A549 (cell line): ENCODE results near the gene C12orf43. TPM values are rescaled to one million over a fixed set of nuclear protein-coding genes. Genes with fewer than 3 reads are reported as not detected.

ENCODE experiments used
- ATOH8 ChIP-seq: fragments of 250-450 bp; sonication (Bioruptor Pico); IDR thresholded peaks from 2 replicates; pipeline ENCODE4 v1.5.0; 2020; ENCODE audit warnings: low read depth, mild to moderate bottlenecking, moderate library complexity
- BCL3 ChIP-seq: fragments of >200 bp; sonication (Bioruptor Twin); formaldehyde crosslinking; IDR thresholded peaks from 3 replicates; pipeline ENCODE4 v1.6.1; 2016
- BHLHE40 ChIP-seq: IDR thresholded peaks from 2 replicates; pipeline ENCODE4 v1.6.1; 2012; ENCODE audit warnings: low read depth, low read length, inconsistent platforms
- CBX2 ChIP-seq: fragments of 200-600 bp; sonication (generic); IDR thresholded peaks from 2 replicates; pipeline ENCODE4 v1.6.1; 2016; ENCODE audit warnings: low read depth, mild to moderate bottlenecking, borderline replicate concordance
- CBX8 ChIP-seq: fragments of 200-600 bp; sonication (generic); IDR thresholded peaks from 2 replicates; pipeline ENCODE4 v1.6.1; 2016
- CEBPB ChIP-seq, 2 experiments: fragments of >200 bp in 1 of 2; sonication (Bioruptor Twin) in 1 of 2; formaldehyde crosslinking in 1 of 2; IDR thresholded peaks; 2 replicates each; pipeline ENCODE4 v1.6.1; 2012 to 2016
- CHD2 ChIP-seq: fragments of 150-350 bp; IDR thresholded peaks from 2 replicates; pipeline ENCODE4 v1.6.1; 2014; ENCODE audit warnings: low read length; ENCODE audit not compliant: partially characterized antibody
- CHD4 ChIP-seq: fragments of 200-600 bp; sonication (generic); IDR thresholded peaks from 2 replicates; pipeline ENCODE4 v1.6.1; 2016; ENCODE audit warnings: antibody characterized with exemption, mild to moderate bottlenecking, borderline replicate concordance
- E2F6 ChIP-seq: IDR thresholded peaks from 2 replicates; pipeline ENCODE4 v1.6.1; 2012; ENCODE audit warnings: low read depth, borderline replicate concordance
- EHMT2 ChIP-seq: fragments of 200-600 bp; sonication (generic); IDR thresholded peaks from 2 replicates; pipeline ENCODE4 v1.6.1; 2016; ENCODE audit warnings: antibody characterized with exemption, low read depth, mild to moderate bottlenecking, moderate library complexity
- EP300 ChIP-seq, 2 experiments: fragments of >200 bp; sonication (Bioruptor Twin); formaldehyde crosslinking; IDR thresholded peaks; 2 replicates in 1 of 2; 3 replicates in 1 of 2; pipeline ENCODE4 v1.6.1; 2016 to 2017
- FOSB ChIP-seq: fragments of 250-450 bp; sonication (Bioruptor Pico); IDR thresholded peaks from 2 replicates; pipeline ENCODE4 v1.5.0; 2020; ENCODE audit warnings: mild to moderate bottlenecking, moderate library complexity
- FOXS1 ChIP-seq: fragments of 250-450 bp; sonication (Bioruptor Pico); IDR thresholded peaks from 2 replicates; pipeline ENCODE4 v1.5.0; 2020; ENCODE audit warnings: mild to moderate bottlenecking, moderate library complexity
- GATA3 ChIP-seq: IDR thresholded peaks from 2 replicates; pipeline ENCODE4 v1.6.1; 2012; ENCODE audit warnings: borderline replicate concordance
- HDAC2 ChIP-seq: fragments of 200-600 bp; sonication (generic); IDR thresholded peaks from 2 replicates; pipeline ENCODE4 v1.6.1; 2016
- HES2 ChIP-seq: fragments of >200 bp; sonication (Bioruptor Twin); formaldehyde crosslinking; IDR thresholded peaks from 2 replicates; pipeline ENCODE4 v1.6.1; 2016
- HEYL ChIP-seq: fragments of 250-450 bp; sonication (Bioruptor Pico); IDR thresholded peaks from 2 replicates; pipeline ENCODE4 v1.8.0; 2021; ENCODE audit warnings: mild to moderate bottlenecking, moderate library complexity
- HMGXB4 ChIP-seq: fragments of 250-450 bp; sonication (Bioruptor Pico); IDR thresholded peaks from 2 replicates; pipeline ENCODE4 v1.5.0; 2021; ENCODE audit warnings: mild to moderate bottlenecking, moderate library complexity, borderline replicate concordance
- JUNB ChIP-seq: fragments of >200 bp; sonication (Bioruptor Twin); formaldehyde crosslinking; IDR thresholded peaks from 2 replicates; pipeline ENCODE4 v1.6.1; 2016
- KDM1A ChIP-seq: fragments of 200-600 bp; sonication (generic); IDR thresholded peaks from 2 replicates; pipeline ENCODE4 v1.6.1; 2016; ENCODE audit warnings: low read depth, mild to moderate bottlenecking
- MAZ ChIP-seq: fragments of 150-350 bp; IDR thresholded peaks from 2 replicates; pipeline ENCODE4 v1.6.1; 2014; ENCODE audit warnings: antibody characterized with exemption, low read depth, low read length, borderline replicate concordance
- MYC ChIP-seq: IDR thresholded peaks from 2 replicates; pipeline ENCODE4 v1.6.1; 2012; ENCODE audit warnings: mild to moderate bottlenecking, inconsistent platforms, low read length, improper control_type of control experiment, borderline replicate concordance
- NFE2L2 ChIP-seq: fragments of 150-350 bp; conservative IDR thresholded peaks from 2 replicates; pipeline ENCODE4 v1.6.1; 2014; ENCODE audit warnings: low read length
- NR3C1 ChIP-seq: fragments of >200 bp; sonication (Bioruptor Twin); formaldehyde crosslinking; IDR thresholded peaks from 3 replicates; pipeline ENCODE4 v1.6.1; 2017
- PBX3 ChIP-seq: IDR thresholded peaks from 2 replicates; pipeline ENCODE4 v1.6.1; 2012
- PHF8 ChIP-seq: fragments of 200-600 bp; sonication (generic); IDR thresholded peaks from 2 replicates; pipeline ENCODE4 v1.6.1; 2016; ENCODE audit warnings: low read depth, mild to moderate bottlenecking, antibody characterized with exemption, moderate library complexity, borderline replicate concordance
- POLR2A ChIP-seq: IDR thresholded peaks from 2 replicates; pipeline ENCODE4 v1.6.1; 2012; ENCODE audit warnings: mild to moderate bottlenecking, low read length
- POLR2AphosphoS2 ChIP-seq: conservative IDR thresholded peaks from 2 replicates; pipeline ENCODE4 v1.6.1; 2012; ENCODE audit warnings: low read length, improper control_type of control experiment, inconsistent platforms
- RARB ChIP-seq: fragments of 250-450 bp; sonication (Bioruptor Pico); IDR thresholded peaks from 2 replicates; pipeline ENCODE4 v1.8.0; 2021; ENCODE audit warnings: mild to moderate bottlenecking, moderate library complexity
- RCOR1 ChIP-seq: fragments of 150-350 bp; IDR thresholded peaks from 2 replicates; pipeline ENCODE4 v1.6.1; 2014; ENCODE audit warnings: antibody characterized with exemption, low read length, low read depth
- REST ChIP-seq: fragments of 200-600 bp; sonication (generic); IDR thresholded peaks from 2 replicates; pipeline ENCODE4 v1.6.1; 2016; ENCODE audit warnings: antibody characterized with exemption, mild to moderate bottlenecking, moderate library complexity
- RFX5 ChIP-seq: fragments of 450-650 bp; IDR thresholded peaks from 2 replicates; pipeline ENCODE4 v1.7.1; 2014; ENCODE audit warnings: antibody characterized with exemption, mild to moderate bottlenecking, moderate library complexity
- SREBF2 ChIP-seq: fragments of 450-650 bp; IDR thresholded peaks from 2 replicates; pipeline ENCODE4 v1.6.1; 2014; ENCODE audit warnings: mild to moderate bottlenecking, moderate library complexity
- TFCP2L1 ChIP-seq: fragments of 250-450 bp; sonication (Bioruptor Pico); IDR thresholded peaks from 2 replicates; pipeline ENCODE4 v1.5.0; 2021; ENCODE audit warnings: mild to moderate bottlenecking
- ZFP36 ChIP-seq: fragments of 450-650 bp; IDR thresholded peaks from 2 replicates; pipeline ENCODE4 v1.6.1; 2014; ENCODE audit warnings: borderline replicate concordance; ENCODE audit not compliant: partially characterized antibody
- ZNF302 ChIP-seq: fragments of 250-450 bp; sonication (Bioruptor Pico); IDR thresholded peaks from 2 replicates; pipeline ENCODE4 v1.9.0; 2021; ENCODE audit warnings: inconsistent platforms, mild to moderate bottlenecking, moderate library complexity
- polyA plus RNA-seq, 4 experiments: library from polyadenylated mRNA; depleted of rRNA in 3 of 4; stranded (reverse); fragments of >200 nt; fragmentation: RNase III in 1 of 4; extraction: RNeasy Plus Mini Kit Qiagen cat#74134 plus additional on column Dnase treatment in 1 of 4; gene quantifications; 2 replicates in 3 of 4; 3 replicates in 1 of 4; pipeline ENCODE4 v1.2.3, GENCODE V29; 2011 to 2017

Gene C12orf43
- polyA plus RNA-seq, 2 of the 4 experiments (the other 2 are of a cell fraction), result 20.0 to 20.5 TPM

GRCh38 chr12:120981407-120981941 lies 34.8 kb downstream of the C12orf43 start (continued):
- TF ChIP-seq POLR2AphosphoS2 (no peak), EP300 (IDR thresholded peaks at IDR 0.05) (peak; percentile 24 to 29; a peak in 1 of 5 replicates), FOSB (CRISPR knock-in tag) (peak; percentile 78; the same call in 1 of the 2 replicates), RCOR1 (0 out of 2 replicates have a peak, but pooled peaks have one; percentile 19), GATA3 (peak; percentile 67; the same call in 1 of the 2 replicates), RFX5 (no peak), CHD4 (peak; percentile 99), MYC (no peak), CBX8 (no peak), CHD2 (no peak), REST (no peak), HES2 (no peak), ATOH8 (CRISPR knock-in tag) (no peak), RARB (CRISPR knock-in tag) (no peak), BCL3 (no peak), HMGXB4 (no peak), POLR2A (no peak), SREBF2 (no peak), FOXS1 (peak; percentile 59; the same call in 1 of the 2 replicates), HEYL (CRISPR knock-in tag) (0 out of 2 replicates have a peak, but pooled peaks have one; percentile 26), ZFP36 (no peak), JUNB (no peak), PHF8 (no peak), KDM1A (peak; percentile 99), NR3C1 (no peak), TFCP2L1 (CRISPR knock-in tag) (no peak), CEBPB (IDR thresholded peaks at IDR 0.05) (peak in 1 of 2 experiments; percentile 72; a peak in 2 of 4 replicates), ZNF302 (CRISPR knock-in tag) (peak; percentile 91; the same call in 1 of the 2 replicates), HDAC2 (peak; percentile 98), EHMT2 (no peak), MAZ (no peak), NFE2L2 (no peak), PBX3 (no peak), E2F6 (no peak), CBX2 (no peak), BHLHE40 (no peak)
